ENCODE data around the gene ZBTB8OS.

- TF ChIP-seq ZNF253 (CRISPR knock-in tag; conservative IDR thresholded peaks at IDR 0.05) (no peak), CC2D1A (IDR thresholded peaks at IDR 0.05) (no peak), XRCC3 (IDR thresholded peaks at IDR 0.05) (no peak), GTF2F1 (IDR thresholded peaks at IDR 0.05; ENCODE audit: low read depth, low read length) (no peak), HCFC1 (IDR thresholded peaks at IDR 0.05; ENCODE audit: low read depth, low read length) (no peak), USF1 (CRISPR knock-in tag; IDR thresholded peaks at IDR 0.05) (no peak)
These were observed 38.0 kb downstream of the ZBTB8OS start for GRCh38 chr1:32612189-32612881.
